ENCODE measurements around the gene TWNK. TPM values are rescaled to one million over a fixed set of nuclear protein-coding genes. Genes with fewer than 3 reads are reported as not detected.

The TWNK gene
- total RNA-seq, 2 donors from 2014 or later: 11.2 to 15.1 TPM

DNA sequence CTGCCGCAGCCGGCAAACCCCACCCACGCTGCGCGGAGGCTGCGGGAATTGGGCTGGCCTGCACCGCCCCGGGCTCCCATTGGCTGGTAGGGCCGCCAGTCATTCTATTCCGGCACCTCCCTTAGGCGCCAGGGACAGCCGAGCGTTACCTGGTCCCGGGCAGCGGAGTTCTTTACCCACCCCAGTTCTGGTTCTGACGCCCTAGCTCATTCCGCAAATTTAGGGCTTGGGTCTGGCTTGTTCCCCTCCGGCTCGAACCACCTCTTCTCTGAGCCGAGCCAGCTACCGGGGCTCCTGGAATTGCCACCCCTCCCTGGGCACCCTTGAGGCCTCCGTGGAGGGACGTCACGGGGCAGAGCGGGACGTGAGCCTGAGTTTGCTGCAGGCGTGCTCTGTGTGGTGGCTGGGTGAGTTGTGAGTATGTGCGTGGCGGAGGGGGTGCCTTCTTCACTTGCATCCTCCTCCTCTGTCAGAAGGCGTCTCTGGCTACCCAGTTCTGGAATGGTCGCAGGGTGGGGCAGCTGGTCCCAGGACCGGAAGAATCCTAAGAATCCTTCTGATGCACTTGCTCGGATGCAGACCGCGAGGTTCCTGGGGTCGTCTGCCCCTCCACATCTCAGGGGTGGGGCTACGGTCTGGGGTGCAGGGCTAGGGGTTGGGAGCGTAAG, 43.9 kb downstream of the TWNK start, which contains the start of the genes PDZD7 and SFXN3:
Gene PDZD7, minus strand, starts transcription at position 2 of the 668 bp plus-strand sequence. CDS start 910 bp downstream, outside the sequence.
Gene SFXN3, plus strand, starts transcription at position 107 of the 668 bp plus-strand sequence. CDS start 3,461 bp downstream, outside the sequence.
- no peaks in the 10 kb centered on the region for H3K9me3 ChIP-seq (ENCODE audit: control insufficient read depth, low read length)
- Mint-ChIP-seq H3K27ac (peak within 1 kb of the TSS; percentile 48), H3K4me1 (peaks cover 32% of the 10 kb centered on the region), H3K36me3 (ENCODE audit: low read depth) (no peaks in the 10 kb centered on the region), H3K27me3 (ENCODE audit: insufficient read depth) (peaks cover 82% of the 10 kb centered on the region), H3K4me3 (peak within 1 kb of the TSS; percentile 49), H3K9me3 (no peaks in the 10 kb centered on the region)
- peak within 1 kb of the TSS; percentile 83 for H3K4me3 ChIP-seq (ENCODE audit: low read length)
- DNase-seq: peak; percentile 98
- peaks cover 63% of the 10 kb centered on the region for H3K27me3 ChIP-seq (ENCODE audit: control insufficient read depth, insufficient read depth, low read length, poor library complexity, severe bottlenecking)
- H3K4me1 ChIP-seq (ENCODE audit: control insufficient read depth, insufficient read depth, low read length): peaks cover 4% of the 10 kb centered on the region
- no peaks in the 10 kb centered on the region for H3K36me3 ChIP-seq (ENCODE audit: control insufficient read depth, insufficient read depth, low read length)
- H3K9ac ChIP-seq (ENCODE audit: extremely low read depth, low read length, poor library complexity, severe bottlenecking): no peak within 1 kb of the TSS
- no peak within 1 kb of the TSS for H3K27ac ChIP-seq (ENCODE audit: low read depth, low read length)
- 1 to 3% methylated on average over 12 to 38 of the region's 38 CpGs for WGBS, 2 experiments (ENCODE audit: insufficient coverage in 1 of 2, insufficient read length in 1 of 2)
- TF ChIP-seq, protein P1, sequence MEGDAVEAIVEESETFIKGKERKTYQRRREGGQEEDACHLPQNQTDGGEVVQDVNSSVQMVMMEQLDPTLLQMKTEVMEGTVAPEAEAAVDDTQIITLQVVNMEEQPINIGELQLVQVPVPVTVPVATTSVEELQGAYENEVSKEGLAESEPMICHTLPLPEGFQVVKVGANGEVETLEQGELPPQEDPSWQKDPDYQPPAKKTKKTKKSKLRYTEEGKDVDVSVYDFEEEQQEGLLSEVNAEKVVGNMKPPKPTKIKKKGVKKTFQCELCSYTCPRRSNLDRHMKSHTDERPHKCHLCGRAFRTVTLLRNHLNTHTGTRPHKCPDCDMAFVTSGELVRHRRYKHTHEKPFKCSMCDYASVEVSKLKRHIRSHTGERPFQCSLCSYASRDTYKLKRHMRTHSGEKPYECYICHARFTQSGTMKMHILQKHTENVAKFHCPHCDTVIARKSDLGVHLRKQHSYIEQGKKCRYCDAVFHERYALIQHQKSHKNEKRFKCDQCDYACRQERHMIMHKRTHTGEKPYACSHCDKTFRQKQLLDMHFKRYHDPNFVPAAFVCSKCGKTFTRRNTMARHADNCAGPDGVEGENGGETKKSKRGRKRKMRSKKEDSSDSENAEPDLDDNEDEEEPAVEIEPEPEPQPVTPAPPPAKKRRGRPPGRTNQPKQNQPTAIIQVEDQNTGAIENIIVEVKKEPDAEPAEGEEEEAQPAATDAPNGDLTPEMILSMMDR (conservative IDR thresholded peaks at IDR 0.05): no peak

DNA sequence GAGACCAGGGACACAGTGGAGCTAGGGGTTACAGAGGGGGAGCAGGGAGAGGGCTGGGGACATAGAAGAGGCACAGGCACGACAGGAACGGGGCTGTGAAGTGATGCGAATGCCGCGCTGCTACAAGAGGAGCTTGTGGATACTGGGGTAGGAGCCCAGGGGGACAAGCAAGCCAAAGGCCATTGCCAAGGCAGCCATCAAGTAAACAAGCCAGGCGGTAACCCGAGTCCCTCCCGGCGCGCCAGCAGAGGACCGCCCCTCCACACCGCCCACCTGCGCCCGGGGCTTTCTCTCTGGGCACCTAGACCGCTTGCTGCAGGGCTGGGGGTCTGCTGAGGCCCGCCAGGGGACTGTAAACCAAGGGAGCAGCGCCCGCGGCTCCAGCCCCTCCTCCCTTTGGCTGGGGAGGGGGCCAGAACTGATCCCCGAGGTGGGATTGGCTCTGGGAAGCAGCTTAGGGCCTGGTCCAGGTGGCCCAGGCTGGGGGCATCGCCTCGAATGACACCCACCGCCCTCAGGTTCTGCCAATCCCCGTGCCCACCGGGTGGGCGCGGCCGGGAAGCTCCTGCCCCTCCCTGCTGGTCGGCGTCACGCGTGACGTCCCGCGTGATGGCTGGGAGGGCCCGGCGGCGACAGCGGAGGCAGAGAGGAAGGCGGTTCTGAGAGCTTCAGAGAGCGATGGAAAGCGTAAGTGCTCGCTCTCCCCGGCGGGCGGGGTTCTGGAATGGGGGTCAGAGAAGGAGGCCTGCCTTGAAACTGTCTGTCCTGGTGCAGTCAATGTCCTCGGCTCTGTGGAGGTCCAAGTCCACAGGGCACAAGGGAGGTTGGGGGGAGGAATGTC, 44.7 kb downstream of the TWNK start:
- Mint-ChIP-seq H3K27me3 (ENCODE audit: insufficient read depth) (peaks cover 90% of the 10 kb centered on the region), H3K4me1 (peaks cover 28% of the 10 kb centered on the region), H3K4me3 (peak overlapping the region; percentile 49), H3K36me3 (ENCODE audit: low read depth) (no peaks in the 10 kb centered on the region), H3K27ac (no peak overlapping the region), H3K9me3 (no peaks in the 10 kb centered on the region)
- DNase-seq: peak; percentile 90
- TF ChIP-seq, protein P1 (conservative IDR thresholded peaks at IDR 0.05): no peak
- Histone ChIP-seq H3K27me3 (ENCODE audit: control insufficient read depth, insufficient read depth, low read length, poor library complexity, severe bottlenecking) (peaks cover 70% of the 10 kb centered on the region), H3K4me3 (ENCODE audit: low read length) (peak overlapping the region; percentile 83), H3K4me1 (ENCODE audit: control insufficient read depth, insufficient read depth, low read length) (peaks cover 4% of the 10 kb centered on the region), H3K27ac (ENCODE audit: low read depth, low read length) (no peak overlapping the region), H3K36me3 (ENCODE audit: control insufficient read depth, insufficient read depth, low read length) (no peaks in the 10 kb centered on the region), H3K9ac (ENCODE audit: extremely low read depth, low read length, poor library complexity, severe bottlenecking) (no peak overlapping the region), H3K9me3 (ENCODE audit: control insufficient read depth, low read length) (no peaks in the 10 kb centered on the region)
- WGBS, 2 experiments (ENCODE audit: insufficient coverage in 1 of 2, insufficient read length in 1 of 2): 4 to 7% methylated on average over 33 to 47 of the region's 47 CpGs

DNA sequence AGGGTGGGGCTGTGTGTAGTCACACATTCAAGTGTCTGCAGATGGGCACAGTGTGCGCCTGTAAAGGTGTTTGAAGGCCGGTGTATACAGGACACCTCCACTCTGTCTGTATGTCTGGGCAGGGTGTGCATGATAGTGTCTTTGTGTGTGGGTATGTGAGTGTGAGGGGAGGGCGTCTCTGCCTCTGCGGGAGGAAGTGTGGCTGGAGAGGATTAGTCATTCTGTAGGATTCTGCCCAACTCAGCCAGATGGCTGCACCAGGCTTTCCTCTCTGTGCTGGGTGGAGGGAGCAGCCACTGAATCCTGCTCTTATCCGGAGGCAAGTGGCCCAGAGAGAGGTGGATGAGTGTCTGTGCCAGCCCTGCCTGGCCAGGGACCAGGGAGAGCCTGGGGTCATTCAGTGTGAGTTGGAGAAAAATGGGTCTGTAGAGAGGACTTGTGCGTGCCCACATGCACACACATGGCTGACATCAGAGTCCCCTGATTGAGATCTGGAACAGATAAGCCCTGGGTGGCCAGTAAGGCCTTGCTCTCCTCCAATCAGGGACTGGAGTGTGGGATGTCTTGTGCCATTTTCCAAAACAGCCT, 45.4 kb downstream of the TWNK start:
- Mint-ChIP-seq H3K27me3 (ENCODE audit: insufficient read depth) (peaks cover 91% of the 10 kb centered on the region), H3K4me1 (peaks cover 23% of the 10 kb centered on the region), H3K9me3 (no peaks in the 10 kb centered on the region), H3K27ac (no peak overlapping the region), H3K36me3 (ENCODE audit: low read depth) (no peaks in the 10 kb centered on the region), H3K4me3 (peak overlapping the region; percentile 49)
- no peak for DNase-seq
- peaks cover 76% of the 10 kb centered on the region for H3K27me3 ChIP-seq (ENCODE audit: control insufficient read depth, insufficient read depth, low read length, poor library complexity, severe bottlenecking)
- H3K36me3 ChIP-seq (ENCODE audit: control insufficient read depth, insufficient read depth, low read length): no peaks in the 10 kb centered on the region
- peaks cover 4% of the 10 kb centered on the region for H3K4me1 ChIP-seq (ENCODE audit: control insufficient read depth, insufficient read depth, low read length)
- no peaks in the 10 kb centered on the region for H3K9me3 ChIP-seq (ENCODE audit: control insufficient read depth, low read length)
- WGBS, 2 experiments (ENCODE audit: insufficient coverage in 1 of 2, insufficient read length in 1 of 2): 42 to 77% methylated on average over 3 to 6 of the region's 6 CpGs
- H3K9ac ChIP-seq (ENCODE audit: extremely low read depth, low read length, poor library complexity, severe bottlenecking): no peak overlapping the region
- no peak overlapping the region for H3K4me3 ChIP-seq (ENCODE audit: low read length)
- no peak overlapping the region for H3K27ac ChIP-seq (ENCODE audit: low read depth, low read length)
- TF ChIP-seq, protein P1 (conservative IDR thresholded peaks at IDR 0.05): no peak

All from endodermal cell (in vitro differentiated cells).